Esophagus (tissue), 2 donors: ENCODE data around the gene ADAMTS12. TPM values are rescaled to one million over a fixed set of nuclear protein-coding genes. Genes with fewer than 3 reads are reported as not detected.

Experiments used
- H3K27ac ChIP-seq, 2 donors: one replicate each; pipeline ENCODE4 v1.5.1; 2013; ENCODE audit warnings: low read depth in 2 of 2, mild to moderate bottlenecking in 2 of 2, inconsistent platforms in 1 of 2, low read length in 1 of 2, moderate library complexity in 1 of 2
- H3K27me3 ChIP-seq, 2 donors: one replicate each; pipeline ENCODE4 v1.6.1; 2013; ENCODE audit warnings: low read length in 2 of 2, control low read depth in 1 of 2, mild to moderate bottlenecking in 1 of 2; ENCODE audit not compliant: insufficient read depth in 2 of 2, control insufficient read depth in 1 of 2
- H3K36me3 ChIP-seq, 2 donors: one replicate each; pipeline ENCODE4 v1.6.1; 2013; ENCODE audit warnings: low read length in 1 of 2; ENCODE audit not compliant: control insufficient read depth in 2 of 2, insufficient read depth in 2 of 2
- H3K4me1 ChIP-seq, 2 donors: one replicate each; pipeline ENCODE4 v1.6.1; 2013; ENCODE audit warnings: low read length in 1 of 2; ENCODE audit not compliant: control insufficient read depth in 2 of 2, insufficient read depth in 2 of 2
- H3K4me3 ChIP-seq, 2 donors: one replicate each; pipeline ENCODE4 v1.5.1; 2013; ENCODE audit warnings: low read length in 2 of 2, mild to moderate bottlenecking in 2 of 2, low read depth in 1 of 2, moderate library complexity in 1 of 2
- H3K9me3 ChIP-seq, 2 donors: one replicate each; pipeline ENCODE4 v1.6.1; 2013; ENCODE audit warnings: mild to moderate bottlenecking in 2 of 2, low read depth in 1 of 2, low read length in 1 of 2, moderate library complexity in 1 of 2; ENCODE audit not compliant: control insufficient read depth in 2 of 2, insufficient read depth in 1 of 2
- WGBS, 2 donors: extraction: QIAGEN DNeasy Blood & Tissue Kit; methylation state at CpG; one replicate each; pipeline ENCODE4 v1.1.7; 2013; 5-methylcytosine and 5-hydroxymethylcytosine counted together
- polyA plus RNA-seq, 2 donors: library from polyadenylated mRNA; stranded (reverse); fragments of 200-250 nt; gene quantifications; one replicate each; pipeline ENCODE4 v1.2.3, GENCODE V29; 2013
- donor health status: healthy with polysubstance abuse.
- donor health status: Bipolar disorder and iron deficiency.

Gene ADAMTS12
- polyA plus RNA-seq, 2 donors, result 0.06 to 0.20 TPM

- Histone ChIP-seq H3K27ac (no peak overlapping the region), H3K36me3 (no peaks in the 10 kb centered on the region), H3K4me1 (no peaks in the 10 kb centered on the region), H3K27me3 (no peaks in the 10 kb centered on the region), H3K9me3 (peaks cover 0 to 7% of the 10 kb centered on the region in 2 donors), H3K4me3 (no peak overlapping the region)
- WGBS, 2 donors, result 46 to 81% methylated on average over 1 of the region's 1 CpG
Observed at GRCh38 chr5:33628796-33629195, 263.0 kb downstream of the ADAMTS12 start.

DNA sequence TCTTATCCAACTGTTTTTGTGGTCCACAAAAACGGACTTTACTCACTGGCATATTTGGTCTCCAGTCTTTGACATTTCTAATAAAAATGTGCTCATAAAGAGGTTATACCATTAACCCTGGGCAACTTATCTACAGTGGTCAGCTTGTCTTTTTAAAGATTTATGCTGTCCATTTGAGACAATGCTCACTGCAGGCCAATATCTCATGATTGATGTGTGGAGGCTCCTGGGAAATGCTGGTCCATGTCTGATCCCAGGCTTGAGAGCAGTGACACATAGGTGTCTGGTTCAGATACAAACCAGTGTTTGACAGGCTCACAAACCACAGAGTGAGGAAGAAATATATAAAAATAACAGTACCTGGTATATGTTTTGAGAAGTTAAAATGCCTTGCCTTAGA, 270.3 kb downstream of the ADAMTS12 start:
- H3K36me3 ChIP-seq, result no peaks in the 10 kb centered on the region
- 74 to 75% methylated on average over 1 of the region's 1 CpG for WGBS, 2 donors
- no peak overlapping the region for H3K4me3 ChIP-seq
- H3K27ac ChIP-seq, result no peak overlapping the region
- H3K27me3 ChIP-seq, result no peaks in the 10 kb centered on the region
- no peaks in the 10 kb centered on the region for H3K4me1 ChIP-seq
- no peaks in the 10 kb centered on the region for H3K9me3 ChIP-seq

GRCh38 chr5:33614039-33614438, 277.8 kb downstream of the ADAMTS12 start:
- H3K36me3 ChIP-seq, result no peaks in the 10 kb centered on the region
- H3K4me3 ChIP-seq, result no peak overlapping the region
- H3K27ac ChIP-seq, result no peak overlapping the region
- H3K9me3 ChIP-seq, result no peaks in the 10 kb centered on the region
- peaks cover 0 to 4% of the 10 kb centered on the region in 2 donors for H3K4me1 ChIP-seq
- H3K27me3 ChIP-seq, result no peaks in the 10 kb centered on the region
- 94 to 95% methylated on average over 3 of the region's 3 CpGs for WGBS, 2 donors

GRCh38 chr5:33612386-33612785, 279.4 kb downstream of the ADAMTS12 start:
- no peaks in the 10 kb centered on the region for H3K36me3 ChIP-seq
- WGBS, 2 donors, result 58 to 82% methylated on average over 1 of the region's 1 CpG
- no peak overlapping the region for H3K4me3 ChIP-seq
- H3K9me3 ChIP-seq, result no peaks in the 10 kb centered on the region
- no peaks in the 10 kb centered on the region for H3K27me3 ChIP-seq
- H3K4me1 ChIP-seq, result peaks cover 0 to 4% of the 10 kb centered on the region in 2 donors
- no peak overlapping the region for H3K27ac ChIP-seq

DNA sequence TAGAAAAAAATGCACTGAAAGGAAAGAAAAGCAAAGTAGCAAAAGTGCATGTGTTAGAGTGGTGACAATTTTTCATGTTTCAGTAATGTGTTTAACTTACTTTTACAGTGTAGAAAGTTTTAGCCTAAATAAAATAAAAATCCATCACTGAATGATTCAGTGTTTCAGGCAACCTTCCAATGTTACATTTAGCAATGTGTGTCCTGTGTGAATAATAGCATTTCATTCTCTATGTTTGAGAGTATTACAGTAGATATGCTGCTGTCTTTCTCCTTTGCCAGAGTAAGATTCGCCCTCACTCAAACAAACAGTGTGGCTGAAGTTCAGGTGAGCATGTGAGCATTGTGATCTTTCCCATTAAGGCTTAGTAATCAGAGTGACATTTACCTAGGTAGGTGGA, 279.9 kb downstream of the ADAMTS12 start:
- Histone ChIP-seq H3K4me3 (no peak overlapping the region), H3K4me1 (peaks cover 0 to 4% of the 10 kb centered on the region in 2 donors), H3K27ac (no peak overlapping the region), H3K27me3 (no peaks in the 10 kb centered on the region), H3K9me3 (no peaks in the 10 kb centered on the region), H3K36me3 (no peaks in the 10 kb centered on the region)
- 29 to 50% methylated on average over 1 of the region's 1 CpG for WGBS, 2 donors

GRCh38 chr5:33608344-33609041, 283.3 kb downstream of the ADAMTS12 start:
- Histone ChIP-seq H3K9me3 (no peaks in the 10 kb centered on the region), H3K36me3 (no peaks in the 10 kb centered on the region), H3K4me3 (no peak overlapping the region), H3K4me1 (peaks cover 0 to 4% of the 10 kb centered on the region in 2 donors), H3K27me3 (no peaks in the 10 kb centered on the region), H3K27ac (no peak overlapping the region)
- WGBS, 2 donors, result 46 to 57% methylated on average over 8 of the region's 8 CpGs

DNA sequence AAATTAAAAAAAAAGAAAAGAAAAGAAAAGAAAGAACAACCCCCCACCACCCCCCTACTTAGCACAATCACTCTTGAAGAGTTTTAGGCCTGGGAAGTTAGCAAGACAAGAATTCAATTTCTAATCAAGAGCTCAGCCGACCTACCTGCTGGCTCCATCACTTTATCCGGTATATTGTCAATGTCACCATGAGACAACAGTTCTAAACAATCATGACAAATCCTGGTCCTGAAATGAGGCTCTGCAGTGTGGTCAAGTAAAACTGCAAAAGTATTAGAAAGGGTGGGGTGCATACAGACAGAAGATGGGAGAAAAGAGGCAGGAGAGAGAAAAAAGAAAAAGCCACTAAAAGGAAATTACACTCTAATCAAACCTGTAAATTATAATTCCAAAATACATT, 287.3 kb downstream of the ADAMTS12 start:
- no peaks in the 10 kb centered on the region for H3K4me1 ChIP-seq
- WGBS, 2 donors, result 92 to 93% methylated on average over 2 of the region's 2 CpGs
- no peaks in the 10 kb centered on the region for H3K9me3 ChIP-seq
- H3K27ac ChIP-seq, result no peak overlapping the region
- H3K36me3 ChIP-seq, result no peaks in the 10 kb centered on the region
- H3K4me3 ChIP-seq, result no peak overlapping the region
- H3K27me3 ChIP-seq, result no peaks in the 10 kb centered on the region

DNA sequence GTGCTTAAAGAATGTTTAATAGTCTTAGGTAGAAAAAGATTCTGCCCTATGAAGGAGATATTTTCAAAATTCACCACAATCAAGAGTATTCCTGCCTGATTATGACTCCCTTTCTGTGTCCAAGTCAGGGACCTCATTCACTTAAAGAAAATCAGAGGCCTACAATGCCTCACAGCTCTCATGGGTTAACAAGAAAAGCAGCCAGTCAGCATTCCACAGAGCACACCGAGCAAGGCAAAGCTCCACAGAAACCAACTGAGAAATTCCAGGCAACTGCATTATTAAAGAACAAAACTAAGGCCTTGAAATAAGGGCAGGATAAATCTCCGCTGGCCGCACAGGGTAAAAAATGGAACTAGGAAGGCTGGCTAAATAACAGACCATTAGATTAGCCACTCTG, 289.9 kb downstream of the ADAMTS12 start:
- no peak overlapping the region for H3K27ac ChIP-seq
- 57 to 61% methylated on average over 3 of the region's 3 CpGs for WGBS, 2 donors
- no peaks in the 10 kb centered on the region for H3K36me3 ChIP-seq

DNA sequence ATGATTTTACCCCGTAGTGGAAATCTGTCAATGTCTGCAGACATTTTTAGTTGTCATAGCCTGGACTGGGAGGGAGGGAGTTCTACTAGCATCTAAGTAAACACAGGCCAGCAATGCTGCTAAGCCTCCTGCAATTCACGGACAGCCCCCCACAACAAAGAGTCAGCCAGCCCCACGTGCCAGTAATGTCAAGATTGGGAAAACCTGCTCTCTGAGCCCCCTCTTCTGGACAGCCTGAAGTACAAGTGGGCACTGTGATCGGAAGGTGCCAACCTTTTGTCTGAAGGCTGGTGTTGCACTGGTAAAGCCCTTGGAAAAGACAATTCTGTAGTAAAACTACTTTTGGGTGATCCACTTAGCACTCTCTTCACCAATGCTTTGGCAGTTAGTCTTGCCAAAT, 296.5 kb downstream of the ADAMTS12 start:
- whole genome bisulfite sequencing, 2 donors, result 62 to 79% methylated on average over 4 of the region's 4 CpGs
- Histone ChIP-seq H3K4me1 (no peaks in the 10 kb centered on the region), H3K36me3 (no peaks in the 10 kb centered on the region), H3K27ac (no peak overlapping the region), H3K4me3 (no peak overlapping the region), H3K9me3 (no peaks in the 10 kb centered on the region), H3K27me3 (no peaks in the 10 kb centered on the region)

More for the DNA sequence above, 289.9 kb downstream of the ADAMTS12 start:
- Histone ChIP-seq H3K4me1 (no peaks in the 10 kb centered on the region), H3K27me3 (no peaks in the 10 kb centered on the region), H3K4me3 (no peak overlapping the region), H3K9me3 (no peaks in the 10 kb centered on the region)

- no peak overlapping the region for H3K4me3 ChIP-seq
- 70 to 81% methylated on average over 4 of the region's 4 CpGs for WGBS, 2 donors
- H3K36me3 ChIP-seq, result no peaks in the 10 kb centered on the region
- no peaks in the 10 kb centered on the region for H3K4me1 ChIP-seq
- H3K27ac ChIP-seq, result no peak overlapping the region
- H3K27me3 ChIP-seq, result no peaks in the 10 kb centered on the region
- H3K9me3 ChIP-seq, result no peaks in the 10 kb centered on the region
Observed at GRCh38 chr5:33594006-33594405, 297.8 kb downstream of the ADAMTS12 start.
